HG03196 (cell line): ENCODE results near the gene EFCAB8.
"Not testable (repeated sequence)": the region's sequence is repeated elsewhere in the genome, so short reads cannot be mapped to it uniquely, and the experiment has no call there.

Experiments used
- ATAC-seq: cut with Tn5 transposase; IDR thresholded peaks from one replicate; pipeline ENCODE4 v1.9.1; 2021; ENCODE audit not compliant: unreplicated experiment

EFCAB8 gene

GRCh38 chr20:32887492-32887891 is 28.8 kb downstream of the EFCAB8 start:
- no peak for ATAC-seq

GRCh38 chr20:32888636-32889035 is 29.9 kb downstream of the EFCAB8 start:
- no peak for ATAC-seq

DNA sequence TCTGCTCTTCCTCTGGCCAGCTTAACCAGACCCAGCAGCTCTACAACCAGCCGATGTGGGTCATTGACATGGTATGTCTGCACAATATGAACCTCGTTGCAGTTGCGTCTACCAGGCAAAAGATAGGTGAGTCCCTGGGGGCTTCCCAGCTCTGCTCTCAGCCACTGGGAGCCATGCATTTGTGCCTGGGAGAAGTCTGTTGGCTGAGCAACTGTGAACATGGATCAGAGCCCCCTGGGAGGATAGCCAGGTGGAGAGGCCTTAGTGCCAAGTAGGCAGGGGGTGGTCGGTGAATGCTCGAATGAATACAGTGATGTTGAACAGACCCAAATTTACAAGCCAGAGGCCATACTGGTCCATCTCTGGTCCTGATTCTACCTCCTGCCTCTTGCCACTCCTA is 30.6 kb downstream of the EFCAB8 start:
- ATAC-seq, result no peak

GRCh38 chr20:32891491-32891890 is 32.8 kb downstream of the EFCAB8 start:
- no peak for ATAC-seq

DNA sequence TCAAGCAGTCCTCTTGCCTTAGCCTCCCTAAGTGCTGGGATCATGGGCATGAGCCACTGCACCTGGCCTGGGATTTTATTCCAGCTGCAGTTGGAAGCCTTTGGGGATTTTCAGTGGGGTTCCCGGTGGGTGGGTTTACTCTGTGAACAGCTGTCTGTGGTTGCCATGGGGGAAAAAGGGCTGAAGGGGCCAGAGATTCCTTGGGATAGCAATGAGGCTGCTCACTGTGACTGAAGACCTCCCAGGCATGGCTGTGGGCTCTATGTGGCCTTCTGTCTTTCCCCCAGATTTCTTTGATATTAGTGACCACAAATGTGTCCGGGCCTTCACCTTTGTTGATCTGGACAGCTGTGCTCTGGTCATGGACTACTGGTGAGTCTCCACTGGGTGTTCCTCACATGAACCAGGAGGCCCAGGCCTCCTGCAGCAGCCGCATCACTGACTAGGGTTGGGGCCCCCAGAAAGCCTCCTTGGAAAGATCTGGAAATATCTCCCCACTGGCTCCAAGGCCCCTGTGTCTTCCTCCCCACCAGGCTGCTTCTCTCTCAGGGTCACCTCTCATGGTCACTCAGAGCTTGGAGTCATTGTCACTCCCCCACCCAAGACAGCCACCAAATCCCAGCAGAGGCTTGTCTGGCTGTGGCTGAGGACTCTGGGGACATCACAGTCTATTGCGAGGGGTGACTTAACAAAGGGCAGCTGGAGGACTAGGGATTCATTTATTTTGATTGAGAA is 33.4 kb downstream of the EFCAB8 start:
- no peak for ATAC-seq

DNA sequence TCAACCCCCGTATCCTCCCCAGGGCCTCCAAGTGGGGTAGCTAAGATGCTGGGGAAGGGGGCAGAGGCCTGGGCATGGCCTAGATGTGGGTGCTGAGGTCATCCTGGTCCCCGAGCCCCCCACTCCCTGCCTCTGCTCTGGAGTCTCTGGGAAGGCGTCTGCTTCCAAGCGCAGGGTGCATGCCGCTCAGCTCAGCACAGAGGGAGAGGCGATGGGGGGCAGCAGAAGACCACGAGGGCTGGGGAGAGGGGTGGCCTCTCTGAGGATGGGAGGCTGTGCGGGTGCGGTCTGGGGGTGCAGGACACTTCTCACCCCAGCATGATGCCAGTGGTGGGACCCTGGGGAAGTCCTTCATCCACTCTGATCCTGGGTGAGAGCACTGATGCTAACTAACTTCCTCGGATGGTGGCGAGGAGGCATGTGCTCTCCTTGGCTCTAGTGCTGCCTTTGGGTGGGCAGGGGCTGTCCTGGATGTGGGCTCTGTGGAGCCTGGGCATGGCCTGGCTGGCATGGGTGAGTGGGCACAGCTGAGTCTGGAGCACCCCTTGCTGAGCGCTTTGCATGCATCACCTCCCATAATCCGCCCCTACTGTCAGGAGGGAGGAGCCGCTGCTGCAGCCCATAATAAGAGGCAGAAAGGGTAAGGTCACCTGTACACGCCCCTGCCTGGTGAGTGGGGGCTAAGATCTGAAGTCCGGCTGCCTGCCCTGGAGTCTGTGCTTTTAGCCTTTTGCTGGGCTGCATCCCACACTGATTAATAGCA is 34.7 kb downstream of the EFCAB8 start:
- no peak for ATAC-seq

- no peak for ATAC-seq
Measured at GRCh38 chr20:32894026-32894483, 35.3 kb downstream of the EFCAB8 start.

GRCh38 chr20:32894711-32895355 is 36.1 kb downstream of the EFCAB8 start:
- no peak for ATAC-seq

DNA sequence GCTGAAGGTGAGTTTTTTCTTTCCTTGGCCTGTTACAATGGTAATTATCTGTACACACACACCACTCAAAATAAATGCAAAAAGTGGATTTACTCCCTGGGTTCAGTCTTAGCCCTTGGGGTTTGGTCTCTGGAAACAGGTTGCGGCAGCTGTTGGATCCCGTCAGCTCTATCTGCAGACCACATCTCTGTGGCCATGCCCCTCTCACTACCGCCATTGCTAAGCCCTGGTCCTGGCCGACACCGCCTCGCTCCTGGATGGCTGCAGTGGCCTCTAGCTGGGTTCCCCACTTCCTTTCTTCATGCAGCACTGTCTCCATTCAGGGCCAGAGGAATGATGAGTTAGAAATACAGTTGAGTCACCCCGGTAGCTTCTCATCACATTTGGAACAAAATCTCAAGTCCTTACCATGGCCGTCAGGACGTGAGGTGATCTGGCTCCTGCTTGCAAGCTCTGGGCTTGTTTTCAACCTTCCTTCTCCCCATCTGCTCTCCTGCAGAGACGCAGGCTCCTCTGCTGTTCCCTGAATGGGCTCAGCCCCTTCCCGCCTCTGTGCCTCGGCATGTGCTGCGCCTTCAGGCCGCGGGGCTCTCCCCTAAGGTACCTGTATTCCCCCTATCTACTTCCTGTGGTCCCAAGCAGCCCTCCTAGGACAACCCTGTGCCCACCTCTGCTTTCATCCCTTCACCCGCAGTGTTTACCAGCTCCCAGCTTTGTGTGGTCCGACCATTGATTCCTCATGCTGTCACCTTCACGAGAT is 38.0 kb downstream of the EFCAB8 start:
- ATAC-seq, result no peak

DNA sequence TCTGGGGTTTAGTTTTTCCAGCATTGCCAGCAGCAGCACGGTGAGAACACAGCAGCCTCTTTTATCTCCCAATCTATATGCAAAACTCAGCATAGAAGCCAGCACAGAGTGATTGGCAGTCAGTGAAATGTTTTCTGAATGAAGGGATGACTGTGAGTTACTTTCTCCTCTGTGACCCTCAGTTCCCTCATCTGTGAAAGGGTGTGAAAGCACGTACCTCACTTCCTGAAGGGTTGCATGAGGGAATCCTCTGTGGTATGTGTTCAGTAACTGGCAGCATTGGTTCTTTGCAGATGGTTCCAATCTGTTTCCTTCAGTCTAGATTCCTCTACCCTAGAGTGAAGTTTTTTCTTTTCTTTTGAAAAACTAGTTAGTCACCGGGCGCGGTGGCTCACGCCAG is 40.0 kb downstream of the EFCAB8 start:
- ATAC-seq, result no peak

- ATAC-seq, result no peak
Measured at GRCh38 chr20:32902456-32903420, 44.0 kb downstream of the EFCAB8 start.

GRCh38 chr20:32903666-32904175 is 45.0 kb downstream of the EFCAB8 start:
- ATAC-seq, result no peak

DNA sequence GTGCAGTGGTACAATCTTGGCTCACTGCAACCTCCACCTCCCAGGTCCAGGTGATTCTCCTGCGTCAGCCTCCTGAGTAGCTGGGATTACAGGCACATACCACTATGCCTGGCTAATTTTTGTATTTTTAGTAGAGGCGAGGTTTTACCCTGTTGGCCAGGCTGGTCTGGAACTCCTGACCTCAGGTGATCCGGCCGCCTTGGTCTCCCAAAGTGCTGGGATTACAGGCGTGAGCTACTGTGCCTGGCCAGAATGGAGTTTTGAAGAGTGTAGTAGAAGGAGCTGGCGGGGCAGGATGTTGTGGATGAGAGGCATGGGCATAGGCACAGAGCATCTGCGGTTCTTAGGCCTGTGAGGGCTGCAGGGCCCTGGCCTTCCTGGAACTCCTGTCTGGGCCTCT is 46.0 kb downstream of the EFCAB8 start:
- not testable (repeated sequence) for ATAC-seq

GRCh38 chr20:32906200-32906599 is 47.5 kb downstream of the EFCAB8 start:
- no peak for ATAC-seq

GRCh38 chr20:32906871-32907495 is 48.3 kb downstream of the EFCAB8 start:
- no peak for ATAC-seq

DNA sequence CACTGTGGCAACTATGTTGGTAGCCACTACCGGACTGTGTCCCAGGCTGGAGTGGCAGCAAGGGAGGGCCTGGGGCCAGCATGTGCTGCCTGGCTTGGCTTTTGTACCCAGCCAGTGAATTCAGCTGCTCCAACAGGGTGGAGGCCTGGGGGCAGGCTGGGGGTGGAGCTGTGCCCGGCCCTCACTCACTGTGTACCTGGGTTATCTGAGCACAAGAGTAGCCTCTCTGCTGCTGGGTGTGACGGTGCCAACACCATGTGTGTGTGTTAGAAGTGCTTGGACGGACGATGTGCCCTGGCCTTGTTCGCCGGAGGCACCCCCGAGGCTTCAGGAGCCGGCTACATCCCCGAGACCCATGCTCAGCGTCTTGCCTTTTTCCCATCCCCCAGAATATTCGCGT is 49.2 kb downstream of the EFCAB8 start:
- ATAC-seq, result no peak

DNA sequence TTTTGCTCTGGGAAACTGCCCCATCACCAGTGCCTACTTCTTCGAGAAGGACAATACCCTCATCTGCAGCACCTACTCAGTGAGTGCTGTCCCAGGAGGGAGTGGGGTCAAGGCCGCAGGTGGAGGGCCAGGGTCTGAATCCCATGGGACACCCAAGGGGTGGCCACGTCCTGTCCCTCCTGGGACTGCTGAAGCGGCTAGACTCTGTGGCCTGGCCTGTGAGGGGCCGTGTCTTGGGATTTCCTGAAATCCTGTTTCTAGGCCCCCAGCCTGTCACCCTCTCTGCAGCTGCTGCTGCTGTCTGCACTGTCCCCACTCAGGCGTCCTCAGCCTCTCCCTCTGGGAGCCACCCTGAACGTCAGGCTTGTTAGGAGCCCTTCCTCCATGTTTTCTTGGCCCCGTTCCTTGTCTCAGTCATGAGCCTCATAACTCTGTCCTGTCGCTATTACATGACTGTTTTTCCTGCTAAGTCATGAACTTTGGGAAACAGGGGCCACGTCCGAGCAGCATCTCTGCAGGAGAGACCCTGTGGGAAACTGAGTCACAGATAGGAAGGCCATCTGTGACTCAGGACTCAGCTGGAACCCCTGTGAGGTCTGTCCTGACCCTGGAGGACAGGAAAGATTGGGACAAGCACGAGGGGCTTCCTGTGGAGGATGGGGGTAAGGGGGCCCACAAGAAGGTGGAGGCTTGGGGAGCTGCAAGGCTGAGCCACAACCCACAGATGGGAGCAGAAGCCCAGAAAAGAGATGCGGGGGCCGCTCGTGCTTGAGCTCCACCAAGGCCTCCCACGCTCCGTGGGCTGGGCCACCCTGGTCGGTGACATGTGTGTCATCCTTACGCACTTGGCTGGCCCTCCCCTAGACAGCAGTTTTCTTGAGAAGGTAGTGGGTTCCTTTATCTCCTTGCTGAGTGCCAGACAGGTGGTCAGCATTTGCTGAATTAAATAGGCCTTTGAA is 49.9 kb downstream of the EFCAB8 start:
- ATAC-seq, result no peak

- no peak for ATAC-seq
Measured at GRCh38 chr20:32909451-32909850, 50.7 kb downstream of the EFCAB8 start.
